Measurements from ENCODE around the gene SRMS. TPM values are rescaled to one million over a fixed set of nuclear protein-coding genes. Genes with fewer than 3 reads are reported as not detected.

The SRMS gene
- total and polyA plus RNA-seq, 10 donors = 0.07 to 1.5 (median 0.78) TPM; not detected in 2

GRCh38 chr20:63495167-63495720, 52.3 kb downstream of the SRMS start:
- TF ChIP-seq CTCF (IDR thresholded peaks at IDR 0.05 in 8 of 11, conservative IDR thresholded peaks at IDR 0.05 in 3 of 11) (no peak), POLR2AphosphoS5 (IDR thresholded peaks at IDR 0.05) (no peak), POLR2A (IDR thresholded peaks at IDR 0.05) (no peak)
- WGBS, 5 donors = 80 to 87% (median 83%) methylated on average over 5 to 8 of the region's 8 CpGs
- Histone ChIP-seq H3K36me3 (no peaks in the 10 kb centered on the region), H3K27me3 (replicated peaks in 1 of 7) (peaks cover 0 to 72% (median 42%) of the 10 kb centered on the region in 7 donors), H3K4me3 (no peak overlapping the region), H3K9me3 (no peaks in the 10 kb centered on the region), H3K4me1 (peaks cover 5 to 42% (median 30%) of the 10 kb centered on the region in 6 donors), H3K27ac (no peak overlapping the region)
- no peak for DNase-seq
- intact Hi-C loops (cut with DNase I; ENCODE audit: low total_unique reads) = no loop called here

DNA sequence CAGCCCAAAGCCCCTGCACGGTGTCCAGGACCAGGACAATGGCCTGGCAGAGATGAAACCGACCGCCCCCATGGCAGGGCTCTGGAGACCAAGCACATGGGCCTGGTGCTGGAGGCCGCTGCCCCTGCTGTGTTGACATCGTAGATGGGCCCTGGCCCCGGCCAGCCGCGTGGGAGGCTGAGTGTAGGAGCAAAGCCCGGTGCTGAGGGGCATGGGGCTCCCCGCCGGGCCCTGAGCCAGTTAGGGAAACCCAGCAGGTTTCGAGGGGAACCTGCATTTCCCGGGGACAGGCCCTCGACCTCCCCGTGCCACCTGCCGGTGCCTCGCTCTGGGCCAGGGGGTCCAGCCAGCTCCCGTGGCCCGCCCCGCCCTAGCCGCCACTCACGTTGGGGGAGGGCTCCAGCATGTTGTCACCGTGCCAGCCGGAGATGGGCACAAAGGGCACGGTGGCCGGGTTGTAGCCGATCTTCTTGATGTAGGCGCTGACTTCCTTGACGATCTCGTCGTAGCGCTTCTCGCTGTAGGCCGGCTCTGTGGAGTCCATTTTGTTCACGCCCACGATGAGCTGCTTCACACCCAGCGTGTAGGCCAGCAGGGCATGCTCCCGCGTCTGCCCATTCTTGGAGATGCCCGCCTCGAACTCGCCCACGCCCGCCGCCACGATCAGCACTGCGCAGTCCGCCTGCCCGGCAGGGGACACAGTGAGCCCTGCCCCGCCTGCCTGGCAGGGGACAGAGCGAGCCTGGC, 53.0 kb downstream of the SRMS start:
- no peaks in the 10 kb centered on the region for H3K36me3 ChIP-seq
- H3K9me3 ChIP-seq = no peaks in the 10 kb centered on the region
- H3K27ac ChIP-seq = no peak overlapping the region
- TF ChIP-seq POLR2AphosphoS5 (IDR thresholded peaks at IDR 0.05) (no peak), POLR2A (IDR thresholded peaks at IDR 0.05) (no peak), CTCF (IDR thresholded peaks at IDR 0.05 in 8 of 11, conservative IDR thresholded peaks at IDR 0.05 in 3 of 11) (no peak)
- 79 to 87% (median 85%) methylated on average over 25 to 51 of the region's 51 CpGs for WGBS, 5 donors
- intact Hi-C loops (cut with DNase I; ENCODE audit: low total_unique reads) = no loop called here
- no peak overlapping the region for H3K4me3 ChIP-seq
- peaks cover 0 to 72% (median 44%) of the 10 kb centered on the region in 7 donors for H3K27me3 ChIP-seq (replicated peaks in 1 of 7)
- peaks cover 5 to 39% (median 29%) of the 10 kb centered on the region in 6 donors for H3K4me1 ChIP-seq
- DNase-seq = no peak

DNA sequence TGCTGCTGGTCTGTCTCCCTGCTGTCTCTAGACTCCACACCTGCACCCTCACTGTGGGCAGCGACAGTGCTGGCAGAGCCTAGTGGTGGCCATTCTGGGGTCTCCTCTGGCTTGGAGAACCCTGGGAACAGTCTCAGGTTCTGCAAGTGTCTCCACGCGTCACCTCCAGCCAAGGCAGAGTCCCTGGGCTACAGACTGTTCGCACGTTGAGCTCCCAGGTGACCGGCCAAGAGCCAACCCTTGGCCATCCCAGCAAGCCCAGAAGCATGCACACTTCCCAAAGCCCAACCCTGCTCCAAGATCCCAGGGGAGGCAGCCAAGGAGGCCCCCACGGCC, 53.5 kb downstream of the SRMS start:
- 82 to 90% (median 89%) methylated on average over 2 to 7 of the region's 7 CpGs for WGBS, 5 donors
- Histone ChIP-seq H3K27me3 (replicated peaks in 1 of 7) (peaks cover 0 to 72% (median 42%) of the 10 kb centered on the region in 7 donors), H3K27ac (no peak overlapping the region), H3K36me3 (no peaks in the 10 kb centered on the region), H3K4me3 (no peak overlapping the region), H3K4me1 (peaks cover 5 to 33% (median 23%) of the 10 kb centered on the region in 6 donors), H3K9me3 (no peaks in the 10 kb centered on the region)
- intact Hi-C loops (cut with DNase I; ENCODE audit: low total_unique reads) = no loop called here
- TF ChIP-seq POLR2A (IDR thresholded peaks at IDR 0.05) (no peak), POLR2AphosphoS5 (IDR thresholded peaks at IDR 0.05) (no peak), CTCF (IDR thresholded peaks at IDR 0.05 in 8 of 11, conservative IDR thresholded peaks at IDR 0.05 in 3 of 11) (no peak)
- DNase-seq = no peak

GRCh38 chr20:63493563-63494020, 54.0 kb downstream of the SRMS start:
- WGBS, 5 donors = 58 to 83% (median 71%) methylated on average over 4 to 13 of the region's 13 CpGs
- intact Hi-C loops (cut with DNase I; ENCODE audit: low total_unique reads) = no loop called here
- H3K9me3 ChIP-seq = no peaks in the 10 kb centered on the region
- H3K36me3 ChIP-seq = no peaks in the 10 kb centered on the region
- H3K4me3 ChIP-seq = no peak overlapping the region
- DNase-seq = no peak
- H3K27ac ChIP-seq = no peak overlapping the region
- H3K27me3 ChIP-seq (replicated peaks in 1 of 7) = peaks cover 3 to 72% (median 42%) of the 10 kb centered on the region in 7 donors
- TF ChIP-seq POLR2A (IDR thresholded peaks at IDR 0.05) (no peak), CTCF (IDR thresholded peaks at IDR 0.05 in 8 of 11, conservative IDR thresholded peaks at IDR 0.05 in 3 of 11) (no peak), POLR2AphosphoS5 (IDR thresholded peaks at IDR 0.05) (no peak)
- H3K4me1 ChIP-seq = peaks cover 5 to 32% (median 20%) of the 10 kb centered on the region in 6 donors

Data from spleen (tissue), 11 donors.